Sigmoid colon (tissue), 7 donors: ENCODE measurements around the gene TMEM115. TPM values are rescaled to one million over a fixed set of nuclear protein-coding genes. Genes with fewer than 3 reads are reported as not detected.

Source experiments
- DNase-seq: peaks from one replicate; pipeline ENCODE4 v3.0.0-alpha.2; 2019
- H3K27ac ChIP-seq, 4 donors: fragments of 200-600 bp; sonication (generic); one replicate each; pipeline ENCODE4 v1.5.1; 2016 to 2019; ENCODE audit warnings: mild to moderate bottlenecking in 1 of 4
- H3K27me3 ChIP-seq, 3 donors: fragments of 200-600 bp; sonication (generic); one replicate each; pipeline ENCODE4 v1.5.1; 2019; ENCODE audit warnings: mild to moderate bottlenecking in 1 of 3
- H3K36me3 ChIP-seq, 4 donors: fragments of 200-600 bp; sonication (generic); one replicate each; pipeline ENCODE4 v1.5.1; 2016 to 2019
- H3K4me1 ChIP-seq, 4 donors: fragments of 200-600 bp; sonication (generic); one replicate each; pipeline ENCODE4 v1.5.1; 2017 to 2019
- H3K4me3 ChIP-seq, 4 donors: fragments of 200-600 bp; sonication (generic); one replicate each; pipeline ENCODE4 v1.5.1; 2017 to 2019; ENCODE audit warnings: mild to moderate bottlenecking in 2 of 4, moderate library complexity in 1 of 4
- H3K9me3 ChIP-seq, 4 donors: fragments of 200-600 bp in 3 of 4; sonication (generic) in 3 of 4; one replicate each; pipeline versions ENCODE4 v1.5.1 to v1.6.1; 2013 to 2019
- EP300 ChIP-seq, 4 donors: sonication (generic); formaldehyde crosslinking; IDR thresholded peaks; one replicate each; pipeline ENCODE4 v1.6.1; 2017; ENCODE audit warnings: antibody characterized with exemption in 4 of 4
- POLR2A ChIP-seq, 2 donors: fragments of 450-650 bp; IDR thresholded peaks; one replicate each; pipeline ENCODE4 v1.6.1; 2016; ENCODE audit warnings: antibody characterized with exemption in 2 of 2, mild to moderate bottlenecking in 2 of 2, moderate library complexity in 2 of 2
- POLR2AphosphoS5 ChIP-seq, 4 donors: sonication (generic); formaldehyde crosslinking; IDR thresholded peaks; one replicate each; pipeline ENCODE4 v1.6.1; 2017; ENCODE audit warnings: antibody characterized with exemption in 4 of 4
- WGBS, 2 donors: extraction: QIAGEN DNeasy Blood & Tissue Kit; methylation state at CpG; one replicate each; pipeline ENCODE4 v1.1.7; 2013; 5-methylcytosine and 5-hydroxymethylcytosine counted together
- intact Hi-C: fragments of 100-400 bp; cut with DNase I; formaldehyde crosslinking; loops from one replicate; pipeline ENCODE4 v1.15.1; 2023
- polyA plus RNA-seq, 3 donors: library from polyadenylated mRNA; stranded (reverse); fragments of 200-250 nt; gene quantifications; one replicate each; pipeline ENCODE4 v1.2.3, GENCODE V29; 2013
- total RNA-seq, 4 donors: library from RNA; depleted of rRNA; stranded (reverse); fragments of >200 nt; gene quantifications; one replicate each; pipeline ENCODE4 v1.1.0, GENCODE V29; 2016
- TF ChIP-seq, protein P1 (sequence below), 4 experiments: fragments of 450-650 bp in 3 of 4; fragments of 200-600 bp in 1 of 4; IDR thresholded peaks; one replicate each; pipeline ENCODE4 v1.5.1; 2016 to 2019; ENCODE audit warnings: antibody characterized with exemption in 4 of 4, mild to moderate bottlenecking in 3 of 4, moderate library complexity in 2 of 4
- donor health status: healthy with polysubstance abuse.
- donor health status: Bipolar disorder and iron deficiency.
- donor health status: healthy.

The TMEM115 gene
- total and polyA plus RNA-seq, 7 donors, result 9.5 to 45.7 (median 40.5) TPM

DNA sequence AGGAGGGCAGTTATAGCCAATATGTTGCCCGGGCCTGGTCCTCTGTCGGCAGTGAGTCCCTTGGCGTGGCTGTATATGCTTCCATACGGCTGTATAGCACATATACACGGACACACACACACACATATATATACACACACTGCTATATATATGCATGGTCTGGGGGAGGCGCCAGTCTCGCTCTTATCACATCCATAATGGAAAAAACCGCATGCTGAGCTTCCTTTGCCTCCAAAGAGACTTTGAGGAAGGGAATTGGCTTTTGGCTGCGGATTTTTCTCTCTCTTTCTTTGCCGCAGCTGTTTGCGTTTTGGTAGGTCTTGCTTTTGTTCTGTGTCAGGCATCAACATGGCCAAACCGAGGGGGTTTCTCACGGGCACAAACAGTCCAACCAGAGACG is 11.3 kb upstream of the TMEM115 start:
- Histone ChIP-seq H3K4me1 (peaks cover 0 to 1% (median under 1%) of the 10 kb centered on the region in 4 donors), H3K27me3 (peaks cover 0 to 42% (median 12%) of the 10 kb centered on the region in 3 donors), H3K4me3 (no peak overlapping the region), H3K9me3 (no peaks in the 10 kb centered on the region), H3K36me3 (no peaks in the 10 kb centered on the region), H3K27ac (no peak overlapping the region)
- TF ChIP-seq, protein P1, sequence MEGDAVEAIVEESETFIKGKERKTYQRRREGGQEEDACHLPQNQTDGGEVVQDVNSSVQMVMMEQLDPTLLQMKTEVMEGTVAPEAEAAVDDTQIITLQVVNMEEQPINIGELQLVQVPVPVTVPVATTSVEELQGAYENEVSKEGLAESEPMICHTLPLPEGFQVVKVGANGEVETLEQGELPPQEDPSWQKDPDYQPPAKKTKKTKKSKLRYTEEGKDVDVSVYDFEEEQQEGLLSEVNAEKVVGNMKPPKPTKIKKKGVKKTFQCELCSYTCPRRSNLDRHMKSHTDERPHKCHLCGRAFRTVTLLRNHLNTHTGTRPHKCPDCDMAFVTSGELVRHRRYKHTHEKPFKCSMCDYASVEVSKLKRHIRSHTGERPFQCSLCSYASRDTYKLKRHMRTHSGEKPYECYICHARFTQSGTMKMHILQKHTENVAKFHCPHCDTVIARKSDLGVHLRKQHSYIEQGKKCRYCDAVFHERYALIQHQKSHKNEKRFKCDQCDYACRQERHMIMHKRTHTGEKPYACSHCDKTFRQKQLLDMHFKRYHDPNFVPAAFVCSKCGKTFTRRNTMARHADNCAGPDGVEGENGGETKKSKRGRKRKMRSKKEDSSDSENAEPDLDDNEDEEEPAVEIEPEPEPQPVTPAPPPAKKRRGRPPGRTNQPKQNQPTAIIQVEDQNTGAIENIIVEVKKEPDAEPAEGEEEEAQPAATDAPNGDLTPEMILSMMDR (IDR thresholded peaks at IDR 0.05), result no peak
- TF ChIP-seq POLR2AphosphoS5 (IDR thresholded peaks at IDR 0.05), result no peak
- TF ChIP-seq EP300 (IDR thresholded peaks at IDR 0.05), result no peak
- TF ChIP-seq POLR2A (IDR thresholded peaks at IDR 0.05), result no peak
- WGBS, 2 donors, result 42 to 62% methylated on average over 14 of the region's 14 CpGs
- DNase-seq, result no peak
- intact Hi-C loops, result no loop called here

DNA sequence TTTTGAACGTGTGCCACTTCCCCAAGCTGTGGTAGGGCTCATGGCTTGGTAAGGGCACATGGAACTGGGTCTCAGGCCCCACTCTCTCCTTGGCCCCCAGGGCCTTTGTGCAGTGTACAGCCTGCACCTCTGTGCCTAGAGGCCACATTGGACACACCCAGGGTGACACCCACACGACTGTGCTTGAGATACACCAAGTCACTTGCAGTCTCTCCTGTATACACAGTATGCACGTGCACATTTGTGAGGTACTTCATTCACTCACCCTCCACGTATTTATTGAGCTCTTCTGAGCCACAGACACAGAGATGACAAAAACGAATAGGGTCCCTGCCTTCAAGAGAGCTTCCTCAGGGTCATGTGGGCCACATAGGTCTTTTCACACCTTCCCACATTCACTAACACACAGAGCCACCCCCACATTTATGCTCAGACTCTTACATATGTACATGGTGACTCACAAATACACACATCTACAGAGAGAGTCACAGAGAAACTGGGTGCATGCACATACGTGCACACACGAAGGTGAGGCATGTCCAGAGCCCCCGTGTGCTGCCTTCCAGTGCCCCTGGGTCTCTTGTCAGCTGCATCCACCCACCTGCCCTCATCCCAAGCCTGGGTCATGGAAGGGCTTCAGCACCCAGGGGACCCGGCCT is 9.8 kb upstream of the TMEM115 start:
- H3K4me1 ChIP-seq, result peaks cover 0 to 13% (median 12%) of the 10 kb centered on the region in 4 donors
- WGBS, 2 donors, result 62 to 78% methylated on average over 9 of the region's 9 CpGs

DNA sequence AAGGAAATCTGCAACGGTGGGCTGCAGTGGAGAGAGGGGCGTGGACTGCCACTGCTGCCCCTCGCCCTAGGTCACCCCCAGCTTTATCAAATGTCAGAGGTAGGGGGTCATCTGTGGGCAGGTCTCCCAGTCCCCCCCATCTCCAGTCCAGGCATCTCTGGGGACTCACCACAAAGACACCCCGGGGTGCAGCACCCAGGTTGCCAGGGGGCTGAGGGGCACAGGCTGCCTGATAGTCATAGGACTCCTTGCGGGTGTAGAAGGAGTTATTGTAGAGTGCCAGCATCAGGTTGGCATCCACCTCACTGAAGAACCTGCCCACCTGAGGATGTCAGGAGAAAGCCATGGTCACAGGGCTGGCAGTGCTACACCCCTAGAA is 6.5 kb upstream of the TMEM115 start:
- Histone ChIP-seq H3K4me1 (peaks cover 0 to 14% (median 13%) of the 10 kb centered on the region in 4 donors), H3K4me3 (peak overlapping the region in 2 of 4 donors; percentile 45 to 55), H3K27me3 (peaks cover 0 to 19% (median 5%) of the 10 kb centered on the region in 3 donors), H3K9me3 (no peaks in the 10 kb centered on the region), H3K27ac (no peak overlapping the region), H3K36me3 (no peaks in the 10 kb centered on the region)
- no peak for DNase-seq
- TF ChIP-seq POLR2A (IDR thresholded peaks at IDR 0.05) (no peak), EP300 (IDR thresholded peaks at IDR 0.05) (no peak), POLR2AphosphoS5 (IDR thresholded peaks at IDR 0.05) (no peak)
- TF ChIP-seq, protein P1 (IDR thresholded peaks at IDR 0.05), result no peak
- intact Hi-C loops, result loop anchor here (5.0 kb wide), 1 partner anchor 176 kb away; no protein-coding TSS in a partner anchor
- WGBS, 2 donors, result 55 to 79% methylated on average over 5 of the region's 5 CpGs

More for the DNA sequence above, 9.8 kb upstream of the TMEM115 start:
- Histone ChIP-seq H3K27ac (no peak overlapping the region), H3K27me3 (peaks cover 0 to 34% (median 12%) of the 10 kb centered on the region in 3 donors), H3K36me3 (no peaks in the 10 kb centered on the region), H3K9me3 (no peaks in the 10 kb centered on the region), H3K4me3 (no peak overlapping the region)
- DNase-seq, result no peak
- intact Hi-C loops, result loop anchor here (5.0 kb wide), 1 partner anchor 173 kb away; no protein-coding TSS in a partner anchor
- TF ChIP-seq POLR2A (IDR thresholded peaks at IDR 0.05), result no peak
- TF ChIP-seq POLR2AphosphoS5 (IDR thresholded peaks at IDR 0.05), result no peak
- no peak for TF ChIP-seq EP300 (IDR thresholded peaks at IDR 0.05)
- TF ChIP-seq, protein P1 (IDR thresholded peaks at IDR 0.05), result no peak

DNA sequence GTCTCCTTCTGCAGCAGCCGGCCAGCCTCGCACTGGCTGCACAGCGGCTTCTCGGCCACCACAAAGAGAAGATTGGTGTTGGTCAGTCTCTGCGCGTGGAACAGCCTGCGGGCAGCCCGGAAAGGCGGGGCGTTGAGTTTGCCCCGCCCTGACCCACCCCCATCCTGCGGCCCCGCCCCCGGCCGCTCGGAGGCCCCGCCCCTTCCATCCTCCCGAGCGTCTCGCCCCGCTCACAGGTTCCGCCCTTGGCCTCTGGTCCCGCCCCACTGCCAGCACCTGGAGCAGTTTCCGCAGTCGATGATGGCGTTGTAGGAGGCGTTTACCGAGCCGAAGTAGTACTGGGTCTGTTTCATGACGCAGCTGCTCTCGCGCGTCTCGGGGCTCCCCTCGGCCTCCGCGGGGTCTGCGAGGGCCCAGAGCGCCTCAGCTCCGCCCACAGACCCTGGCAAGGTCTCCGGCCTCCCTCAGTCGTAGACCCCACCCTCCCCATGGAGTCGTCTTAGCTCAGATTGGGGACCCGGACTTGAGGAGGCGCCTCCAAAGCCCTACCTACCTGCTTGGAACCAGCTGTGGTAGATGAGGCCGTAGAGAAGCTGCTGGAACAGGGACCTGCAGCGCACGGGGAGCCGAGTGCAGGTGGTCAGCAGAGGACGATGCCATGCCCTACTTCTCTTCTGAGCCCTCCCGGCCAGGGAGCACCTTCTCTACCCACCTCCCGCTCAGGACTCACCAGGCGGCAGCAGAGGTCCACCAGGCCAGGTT is 5.9 kb upstream of the TMEM115 start:
- H3K4me3 ChIP-seq, result peak overlapping the region; percentile 45 to 62 (median 50)
- intact Hi-C loops, result loop anchor here (5.0 kb wide), 1 partner anchor 177 kb away; no protein-coding TSS in a partner anchor
- peaks cover 0 to 14% (median 13%) of the 10 kb centered on the region in 4 donors for H3K4me1 ChIP-seq

More for the DNA sequence above, 5.9 kb upstream of the TMEM115 start:
- H3K27ac ChIP-seq, result peak overlapping the region; percentile 57 to 72 (median 68)
- DNase-seq, result peak; percentile 93
- TF ChIP-seq, protein P1 (IDR thresholded peaks at IDR 0.05), result no peak
- no peak for TF ChIP-seq POLR2A (IDR thresholded peaks at IDR 0.05)
- no peak for TF ChIP-seq EP300 (IDR thresholded peaks at IDR 0.05)
- peak in 3 of 4 donors; percentile 25 to 69 (median 51) for TF ChIP-seq POLR2AphosphoS5 (IDR thresholded peaks at IDR 0.05)
- H3K9me3 ChIP-seq, result no peaks in the 10 kb centered on the region
- no peaks in the 10 kb centered on the region for H3K36me3 ChIP-seq
- H3K27me3 ChIP-seq, result peaks cover 0 to 15% (median 5%) of the 10 kb centered on the region in 3 donors
- 2 to 4% methylated on average over 53 of the region's 53 CpGs for WGBS, 2 donors
